ENCODE data around the gene VPS35L.

DNA sequence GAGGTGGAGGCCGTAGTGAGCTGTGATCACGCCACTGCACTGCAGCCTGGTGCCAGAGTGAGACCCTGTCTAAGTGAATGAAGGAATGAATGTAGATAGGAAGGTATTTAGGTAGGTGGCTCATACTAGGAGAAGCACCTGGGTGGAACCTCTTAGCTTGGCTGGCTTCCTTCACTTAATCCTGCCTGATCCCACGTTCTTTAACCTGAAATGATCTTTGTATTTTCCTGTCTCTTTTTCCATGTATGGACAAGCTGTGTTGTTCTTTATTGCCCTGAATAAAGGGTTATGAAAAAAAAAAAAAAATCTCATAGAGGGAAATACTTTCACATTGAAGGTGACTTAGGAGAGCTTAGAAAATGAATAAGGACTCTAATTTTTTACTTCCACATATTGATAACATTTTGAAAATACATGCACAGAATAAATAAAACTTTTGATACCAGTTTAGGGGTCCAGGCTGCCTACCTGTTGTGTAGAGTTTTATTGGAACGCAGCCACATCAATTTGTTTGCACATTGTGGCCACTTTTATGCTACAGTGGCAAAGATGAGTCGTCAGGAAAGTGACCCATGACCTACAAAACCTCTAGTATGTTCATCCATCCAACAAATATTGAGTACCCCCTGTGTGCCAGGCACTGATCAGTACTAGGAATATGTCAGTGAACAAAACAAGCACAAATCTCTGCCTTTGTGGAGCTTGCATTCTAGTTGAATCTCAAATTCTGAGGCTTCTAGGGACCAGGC, 44.6 kb downstream of the VPS35L start:
- TF ChIP-seq CBX5 (CRISPR knock-in tag; IDR thresholded peaks at IDR 0.05; ENCODE audit: borderline replicate concordance), result no peak
- TF ChIP-seq, protein P1, sequence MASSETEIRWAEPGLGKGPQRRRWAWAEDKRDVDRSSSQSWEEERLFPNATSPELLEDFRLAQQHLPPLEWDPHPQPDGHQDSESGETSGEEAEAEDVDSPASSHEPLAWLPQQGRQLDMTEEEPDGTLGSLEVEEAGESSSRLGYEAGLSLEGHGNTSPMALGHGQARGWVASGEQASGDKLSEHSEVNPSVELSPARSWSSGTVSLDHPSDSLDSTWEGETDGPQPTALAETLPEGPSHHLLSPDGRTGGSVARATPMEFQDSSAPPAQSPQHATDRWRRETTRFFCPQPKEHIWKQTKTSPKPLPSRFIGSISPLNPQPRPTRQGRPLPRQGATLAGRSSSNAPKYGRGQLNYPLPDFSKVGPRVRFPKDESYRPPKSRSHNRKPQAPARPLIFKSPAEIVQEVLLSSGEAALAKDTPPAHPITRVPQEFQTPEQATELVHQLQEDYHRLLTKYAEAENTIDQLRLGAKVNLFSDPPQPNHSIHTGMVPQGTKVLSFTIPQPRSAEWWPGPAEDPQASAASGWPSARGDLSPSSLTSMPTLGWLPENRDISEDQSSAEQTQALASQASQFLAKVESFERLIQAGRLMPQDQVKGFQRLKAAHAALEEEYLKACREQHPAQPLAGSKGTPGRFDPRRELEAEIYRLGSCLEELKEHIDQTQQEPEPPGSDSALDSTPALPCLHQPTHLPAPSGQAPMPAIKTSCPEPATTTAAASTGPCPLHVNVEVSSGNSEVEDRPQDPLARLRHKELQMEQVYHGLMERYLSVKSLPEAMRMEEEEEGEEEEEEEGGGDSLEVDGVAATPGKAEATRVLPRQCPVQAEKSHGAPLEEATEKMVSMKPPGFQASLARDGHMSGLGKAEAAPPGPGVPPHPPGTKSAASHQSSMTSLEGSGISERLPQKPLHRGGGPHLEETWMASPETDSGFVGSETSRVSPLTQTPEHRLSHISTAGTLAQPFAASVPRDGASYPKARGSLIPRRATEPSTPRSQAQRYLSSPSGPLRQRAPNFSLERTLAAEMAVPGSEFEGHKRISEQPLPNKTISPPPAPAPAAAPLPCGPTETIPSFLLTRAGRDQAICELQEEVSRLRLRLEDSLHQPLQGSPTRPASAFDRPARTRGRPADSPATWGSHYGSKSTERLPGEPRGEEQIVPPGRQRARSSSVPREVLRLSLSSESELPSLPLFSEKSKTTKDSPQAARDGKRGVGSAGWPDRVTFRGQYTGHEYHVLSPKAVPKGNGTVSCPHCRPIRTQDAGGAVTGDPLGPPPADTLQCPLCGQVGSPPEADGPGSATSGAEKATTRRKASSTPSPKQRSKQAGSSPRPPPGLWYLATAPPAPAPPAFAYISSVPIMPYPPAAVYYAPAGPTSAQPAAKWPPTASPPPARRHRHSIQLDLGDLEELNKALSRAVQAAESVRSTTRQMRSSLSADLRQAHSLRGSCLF (CRISPR knock-in tag; IDR thresholded peaks at IDR 0.05; ENCODE audit: borderline replicate concordance), result no peak
- TF ChIP-seq, protein P2, sequence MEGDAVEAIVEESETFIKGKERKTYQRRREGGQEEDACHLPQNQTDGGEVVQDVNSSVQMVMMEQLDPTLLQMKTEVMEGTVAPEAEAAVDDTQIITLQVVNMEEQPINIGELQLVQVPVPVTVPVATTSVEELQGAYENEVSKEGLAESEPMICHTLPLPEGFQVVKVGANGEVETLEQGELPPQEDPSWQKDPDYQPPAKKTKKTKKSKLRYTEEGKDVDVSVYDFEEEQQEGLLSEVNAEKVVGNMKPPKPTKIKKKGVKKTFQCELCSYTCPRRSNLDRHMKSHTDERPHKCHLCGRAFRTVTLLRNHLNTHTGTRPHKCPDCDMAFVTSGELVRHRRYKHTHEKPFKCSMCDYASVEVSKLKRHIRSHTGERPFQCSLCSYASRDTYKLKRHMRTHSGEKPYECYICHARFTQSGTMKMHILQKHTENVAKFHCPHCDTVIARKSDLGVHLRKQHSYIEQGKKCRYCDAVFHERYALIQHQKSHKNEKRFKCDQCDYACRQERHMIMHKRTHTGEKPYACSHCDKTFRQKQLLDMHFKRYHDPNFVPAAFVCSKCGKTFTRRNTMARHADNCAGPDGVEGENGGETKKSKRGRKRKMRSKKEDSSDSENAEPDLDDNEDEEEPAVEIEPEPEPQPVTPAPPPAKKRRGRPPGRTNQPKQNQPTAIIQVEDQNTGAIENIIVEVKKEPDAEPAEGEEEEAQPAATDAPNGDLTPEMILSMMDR (CRISPR knock-in tag; IDR thresholded peaks at IDR 0.05), result no peak
- TF ChIP-seq RXRA (CRISPR knock-in tag; IDR thresholded peaks at IDR 0.05), result no peak
- TF ChIP-seq, protein P3, sequence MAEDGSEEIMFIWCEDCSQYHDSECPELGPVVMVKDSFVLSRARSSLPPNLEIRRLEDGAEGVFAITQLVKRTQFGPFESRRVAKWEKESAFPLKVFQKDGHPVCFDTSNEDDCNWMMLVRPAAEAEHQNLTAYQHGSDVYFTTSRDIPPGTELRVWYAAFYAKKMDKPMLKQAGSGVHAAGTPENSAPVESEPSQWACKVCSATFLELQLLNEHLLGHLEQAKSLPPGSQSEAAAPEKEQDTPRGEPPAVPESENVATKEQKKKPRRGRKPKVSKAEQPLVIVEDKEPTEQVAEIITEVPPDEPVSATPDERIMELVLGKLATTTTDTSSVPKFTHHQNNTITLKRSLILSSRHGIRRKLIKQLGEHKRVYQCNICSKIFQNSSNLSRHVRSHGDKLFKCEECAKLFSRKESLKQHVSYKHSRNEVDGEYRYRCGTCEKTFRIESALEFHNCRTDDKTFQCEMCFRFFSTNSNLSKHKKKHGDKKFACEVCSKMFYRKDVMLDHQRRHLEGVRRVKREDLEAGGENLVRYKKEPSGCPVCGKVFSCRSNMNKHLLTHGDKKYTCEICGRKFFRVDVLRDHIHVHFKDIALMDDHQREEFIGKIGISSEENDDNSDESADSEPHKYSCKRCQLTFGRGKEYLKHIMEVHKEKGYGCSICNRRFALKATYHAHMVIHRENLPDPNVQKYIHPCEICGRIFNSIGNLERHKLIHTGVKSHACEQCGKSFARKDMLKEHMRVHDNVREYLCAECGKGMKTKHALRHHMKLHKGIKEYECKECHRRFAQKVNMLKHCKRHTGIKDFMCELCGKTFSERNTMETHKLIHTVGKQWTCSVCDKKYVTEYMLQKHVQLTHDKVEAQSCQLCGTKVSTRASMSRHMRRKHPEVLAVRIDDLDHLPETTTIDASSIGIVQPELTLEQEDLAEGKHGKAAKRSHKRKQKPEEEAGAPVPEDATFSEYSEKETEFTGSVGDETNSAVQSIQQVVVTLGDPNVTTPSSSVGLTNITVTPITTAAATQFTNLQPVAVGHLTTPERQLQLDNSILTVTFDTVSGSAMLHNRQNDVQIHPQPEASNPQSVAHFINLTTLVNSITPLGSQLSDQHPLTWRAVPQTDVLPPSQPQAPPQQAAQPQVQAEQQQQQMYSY (CRISPR knock-in tag; IDR thresholded peaks at IDR 0.05), result no peak
- TF ChIP-seq POLR2A (IDR thresholded peaks at IDR 0.05; ENCODE audit: insufficient read depth in 1 of 2, low read depth in 2 of 2, low read length in 2 of 2), result no peak
- TF ChIP-seq, protein P4, sequence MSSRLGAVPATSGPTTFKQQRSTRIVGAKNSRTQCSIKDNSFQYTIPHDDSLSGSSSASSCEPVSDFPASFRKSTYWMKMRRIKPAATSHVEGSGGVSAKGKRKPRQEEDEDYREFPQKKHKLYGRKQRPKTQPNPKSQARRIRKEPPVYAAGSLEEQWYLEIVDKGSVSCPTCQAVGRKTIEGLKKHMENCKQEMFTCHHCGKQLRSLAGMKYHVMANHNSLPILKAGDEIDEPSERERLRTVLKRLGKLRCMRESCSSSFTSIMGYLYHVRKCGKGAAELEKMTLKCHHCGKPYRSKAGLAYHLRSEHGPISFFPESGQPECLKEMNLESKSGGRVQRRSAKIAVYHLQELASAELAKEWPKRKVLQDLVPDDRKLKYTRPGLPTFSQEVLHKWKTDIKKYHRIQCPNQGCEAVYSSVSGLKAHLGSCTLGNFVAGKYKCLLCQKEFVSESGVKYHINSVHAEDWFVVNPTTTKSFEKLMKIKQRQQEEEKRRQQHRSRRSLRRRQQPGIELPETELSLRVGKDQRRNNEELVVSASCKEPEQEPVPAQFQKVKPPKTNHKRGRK (CRISPR knock-in tag; IDR thresholded peaks at IDR 0.05), result no peak
- no peak for TF ChIP-seq FOXK2 (IDR thresholded peaks at IDR 0.05)
- no peak for TF ChIP-seq ZNF572 (CRISPR knock-in tag; IDR thresholded peaks at IDR 0.05)
- no peak for TF ChIP-seq MED8 (CRISPR knock-in tag; IDR thresholded peaks at IDR 0.05; ENCODE audit: insufficient replicate concordance)

Data from HepG2 (cell line).